SU-DHL-6 (cell line): ENCODE measurements around the gene AKT1S1.

Source experiments
- H2AFZ ChIP-seq: fragments of 200-600 bp; sonication (generic); 2 replicates; pipeline ENCODE4 v1.6.1; 2014; ENCODE audit warnings: low read depth, mild to moderate bottlenecking, moderate library complexity, mixed read lengths, antibody characterized with exemption, low read length; ENCODE audit not compliant: severe bottlenecking
- H3F3A ChIP-seq: fragments of 200-600 bp; shearing (Covaris generic); 2 replicates; pipeline ENCODE4 v1.6.0; 2016; ENCODE audit warnings: antibody characterized with exemption, mild to moderate bottlenecking; ENCODE audit not compliant: insufficient read depth
- H3K27ac ChIP-seq: fragments of 200-600 bp; sonication (generic); 2 replicates; pipeline ENCODE4 v1.5.1; 2016; ENCODE audit warnings: low read depth, mild to moderate bottlenecking, low read length, moderate library complexity, mixed read lengths
- H3K27me3 ChIP-seq: fragments of 200-600 bp; sonication (generic), shearing (Covaris generic); 2 replicates; pipeline ENCODE4 v1.6.0; 2014; ENCODE audit warnings: mild to moderate bottlenecking, low read length
- H3K36me3 ChIP-seq: fragments of 200-600 bp; sonication (generic); 2 replicates; pipeline ENCODE4 v1.6.1; 2014; ENCODE audit warnings: mild to moderate bottlenecking, low read length, mixed read lengths
- H3K4me2 ChIP-seq: fragments of 300-600, 200-600 bp; shearing (Covaris generic), sonication (generic); 2 replicates; pipeline ENCODE4 v1.6.0; 2014; ENCODE audit warnings: low read length, low read depth, mild to moderate bottlenecking; ENCODE audit not compliant: poor library complexity, severe bottlenecking
- H3K4me3 ChIP-seq: fragments of 200-600 bp; sonication (generic); 2 replicates; pipeline ENCODE4 v1.5.1; 2014; ENCODE audit warnings: antibody characterized with exemption, low read length, mild to moderate bottlenecking, mixed read lengths; ENCODE audit not compliant: insufficient read depth, poor library complexity, severe bottlenecking
- H3K79me2 ChIP-seq: fragments of 200-600 bp; sonication (generic); 2 replicates; pipeline ENCODE4 v1.6.1; 2014; ENCODE audit warnings: mild to moderate bottlenecking, low read length, moderate library complexity; ENCODE audit not compliant: insufficient read depth
- H3K9ac ChIP-seq: fragments of 200-600 bp; sonication (generic); 2 replicates; pipeline ENCODE4 v1.7.0; 2014; ENCODE audit warnings: mild to moderate bottlenecking, low read length
- H3K9me2 ChIP-seq: fragments of 200-600 bp; sonication (generic); replicated peaks from 2 replicates; pipeline ENCODE4 v1.6.1; 2014; ENCODE audit warnings: low read length; ENCODE audit not compliant: insufficient read depth
- H3K9me3 ChIP-seq: fragments of 200-600 bp; sonication (generic); 2 replicates; pipeline ENCODE4 v1.6.1; 2014; ENCODE audit warnings: low read length, mixed read lengths; ENCODE audit not compliant: insufficient read depth
- H4K20me1 ChIP-seq: fragments of 200-600 bp; sonication (generic); 2 replicates; pipeline ENCODE4 v1.6.1; 2014; ENCODE audit warnings: low read depth, mild to moderate bottlenecking, antibody characterized with exemption, low read length, moderate library complexity, mixed read lengths
- EZH2phosphoT487 ChIP-seq: fragments of 200-600 bp; sonication (generic), shearing (Covaris generic); conservative IDR thresholded peaks from 2 replicates; pipeline ENCODE4 v1.6.1; 2018; ENCODE audit warnings: mild to moderate bottlenecking, antibody characterized with exemption, low read length, moderate library complexity, mixed read lengths
- TF ChIP-seq, protein P1 (sequence below): fragments of 200-600 bp; sonication (generic); IDR thresholded peaks from one replicate; pipeline ENCODE4 v1.5.1; 2017; ENCODE audit warnings: antibody characterized with exemption, mild to moderate bottlenecking, low read length, moderate library complexity; ENCODE audit not compliant: insufficient read depth, poor library complexity, severe bottlenecking

Gene AKT1S1

DNA sequence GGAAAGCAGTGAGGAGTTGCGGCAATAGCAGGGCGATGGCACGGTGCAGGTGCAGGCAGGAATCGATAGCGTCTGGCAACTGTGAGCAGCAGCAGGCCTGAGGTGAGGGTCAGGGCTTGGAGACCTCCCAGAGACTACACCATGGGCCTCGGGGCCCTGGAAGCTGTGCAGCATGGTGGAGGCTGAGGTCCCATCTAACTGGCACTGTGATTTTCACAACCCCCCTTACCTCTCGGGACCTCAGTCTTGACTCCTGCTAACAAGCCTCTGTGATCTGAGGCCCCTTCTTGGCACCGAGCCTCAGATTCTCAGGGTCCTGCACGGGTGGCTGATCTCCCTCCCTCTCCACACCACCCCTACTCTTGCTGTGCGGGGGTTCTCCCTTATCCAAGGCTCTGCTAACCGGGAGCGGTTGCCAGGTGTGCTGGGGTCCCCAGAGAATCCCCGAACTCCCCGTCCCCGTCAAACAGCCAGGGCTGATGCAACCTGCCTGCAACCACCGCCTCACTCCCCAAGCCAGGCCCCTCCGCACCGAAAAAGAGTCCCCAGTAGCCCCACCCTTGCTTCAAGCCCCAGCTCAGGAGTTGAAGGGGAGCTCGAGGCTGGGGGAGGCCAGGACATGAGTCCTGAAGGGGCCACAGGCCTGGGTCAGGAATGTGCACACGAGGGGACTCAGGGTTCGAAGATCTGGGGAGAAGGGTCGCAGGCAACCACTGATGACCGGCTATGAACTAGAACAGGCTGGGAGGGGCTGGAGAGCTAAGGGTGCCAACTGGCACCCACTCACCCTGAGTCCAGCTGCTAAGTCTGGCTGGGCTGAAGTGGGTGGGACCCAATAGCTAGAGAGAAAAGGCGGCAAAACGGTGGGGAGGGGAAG is 47.1 kb upstream of the AKT1S1 start:
- Histone ChIP-seq H3K9me3 (no peaks in the 10 kb centered on the region), H4K20me1 (no peaks in the 10 kb centered on the region), H3K27me3 (no peaks in the 10 kb centered on the region), H3K27ac (peak overlapping the region; percentile 91), H3K4me2 (peak overlapping the region; percentile 69), H3K9ac (peak overlapping the region; percentile 53), H2AFZ (no peak overlapping the region), H3F3A (peaks cover 30% of the 10 kb centered on the region), H3K4me3 (peak overlapping the region; percentile 33), H3K9me2 (no peaks in the 10 kb centered on the region), H3K36me3 (0 out of 2 replicates have a peak, but pooled peaks cover 3% of the 10 kb centered on the region), H3K79me2 (peaks cover 99% of the 10 kb centered on the region)
- TF ChIP-seq EZH2phosphoT487: no peak
- TF ChIP-seq, protein P1, sequence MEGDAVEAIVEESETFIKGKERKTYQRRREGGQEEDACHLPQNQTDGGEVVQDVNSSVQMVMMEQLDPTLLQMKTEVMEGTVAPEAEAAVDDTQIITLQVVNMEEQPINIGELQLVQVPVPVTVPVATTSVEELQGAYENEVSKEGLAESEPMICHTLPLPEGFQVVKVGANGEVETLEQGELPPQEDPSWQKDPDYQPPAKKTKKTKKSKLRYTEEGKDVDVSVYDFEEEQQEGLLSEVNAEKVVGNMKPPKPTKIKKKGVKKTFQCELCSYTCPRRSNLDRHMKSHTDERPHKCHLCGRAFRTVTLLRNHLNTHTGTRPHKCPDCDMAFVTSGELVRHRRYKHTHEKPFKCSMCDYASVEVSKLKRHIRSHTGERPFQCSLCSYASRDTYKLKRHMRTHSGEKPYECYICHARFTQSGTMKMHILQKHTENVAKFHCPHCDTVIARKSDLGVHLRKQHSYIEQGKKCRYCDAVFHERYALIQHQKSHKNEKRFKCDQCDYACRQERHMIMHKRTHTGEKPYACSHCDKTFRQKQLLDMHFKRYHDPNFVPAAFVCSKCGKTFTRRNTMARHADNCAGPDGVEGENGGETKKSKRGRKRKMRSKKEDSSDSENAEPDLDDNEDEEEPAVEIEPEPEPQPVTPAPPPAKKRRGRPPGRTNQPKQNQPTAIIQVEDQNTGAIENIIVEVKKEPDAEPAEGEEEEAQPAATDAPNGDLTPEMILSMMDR: no peak

DNA sequence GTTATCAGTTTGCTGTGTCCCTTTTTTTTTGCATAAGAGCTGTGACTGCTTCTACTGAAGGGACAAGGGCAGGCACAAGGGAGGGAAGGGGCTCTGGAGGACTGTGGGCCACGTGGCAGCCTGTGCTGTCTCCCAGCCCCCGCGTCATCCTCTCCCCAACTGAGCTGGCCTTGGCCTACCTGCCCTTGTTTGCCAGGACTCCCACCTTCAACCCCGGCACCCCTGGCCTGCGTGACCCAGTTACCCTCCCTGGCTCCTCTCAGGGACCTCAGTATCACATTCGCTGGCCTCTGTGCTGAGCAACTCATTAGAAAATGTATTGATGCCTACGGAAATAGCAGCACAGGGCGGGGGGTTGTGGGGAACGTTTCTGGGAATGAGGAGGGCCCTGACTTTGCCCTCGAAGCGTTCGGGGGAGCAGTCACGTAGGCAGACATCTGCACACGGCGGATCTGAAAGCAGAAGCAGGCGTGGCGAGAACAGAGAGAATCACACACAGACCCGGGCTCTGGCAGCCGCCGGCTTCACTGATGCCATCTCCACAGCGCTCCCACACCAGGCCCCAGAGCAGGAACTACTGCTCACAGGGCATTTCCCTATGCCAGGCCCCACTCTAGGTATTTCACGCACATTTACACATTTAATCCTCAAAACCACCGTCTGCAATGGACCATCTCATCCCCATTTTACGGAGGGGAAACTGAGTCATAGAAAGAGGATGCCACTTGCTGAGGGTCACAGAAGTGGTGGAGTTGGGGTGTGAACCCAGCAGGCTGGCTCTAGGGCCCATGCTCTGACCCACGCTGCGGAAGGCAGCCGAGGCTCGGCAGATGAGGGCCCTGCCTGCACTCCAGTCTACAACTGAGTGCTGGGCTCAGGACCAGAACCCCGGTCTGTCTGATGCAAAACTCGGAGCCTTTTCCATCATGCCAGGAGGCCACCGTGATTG is 46.2 kb upstream of the AKT1S1 start:
- Histone ChIP-seq H4K20me1 (no peaks in the 10 kb centered on the region), H3K4me2 (peak overlapping the region; percentile 69), H3K36me3 (0 out of 2 replicates have a peak, but pooled peaks cover 3% of the 10 kb centered on the region), H3F3A (peaks cover 30% of the 10 kb centered on the region), H3K9me2 (no peaks in the 10 kb centered on the region), H3K4me3 (peak overlapping the region; percentile 33), H3K27me3 (no peaks in the 10 kb centered on the region), H3K27ac (peak overlapping the region; percentile 91), H3K9me3 (no peaks in the 10 kb centered on the region), H3K79me2 (peaks cover 97% of the 10 kb centered on the region), H2AFZ (no peak overlapping the region), H3K9ac (peak overlapping the region; percentile 53)
- TF ChIP-seq EZH2phosphoT487: no peak
- TF ChIP-seq, protein P1: no peak

DNA sequence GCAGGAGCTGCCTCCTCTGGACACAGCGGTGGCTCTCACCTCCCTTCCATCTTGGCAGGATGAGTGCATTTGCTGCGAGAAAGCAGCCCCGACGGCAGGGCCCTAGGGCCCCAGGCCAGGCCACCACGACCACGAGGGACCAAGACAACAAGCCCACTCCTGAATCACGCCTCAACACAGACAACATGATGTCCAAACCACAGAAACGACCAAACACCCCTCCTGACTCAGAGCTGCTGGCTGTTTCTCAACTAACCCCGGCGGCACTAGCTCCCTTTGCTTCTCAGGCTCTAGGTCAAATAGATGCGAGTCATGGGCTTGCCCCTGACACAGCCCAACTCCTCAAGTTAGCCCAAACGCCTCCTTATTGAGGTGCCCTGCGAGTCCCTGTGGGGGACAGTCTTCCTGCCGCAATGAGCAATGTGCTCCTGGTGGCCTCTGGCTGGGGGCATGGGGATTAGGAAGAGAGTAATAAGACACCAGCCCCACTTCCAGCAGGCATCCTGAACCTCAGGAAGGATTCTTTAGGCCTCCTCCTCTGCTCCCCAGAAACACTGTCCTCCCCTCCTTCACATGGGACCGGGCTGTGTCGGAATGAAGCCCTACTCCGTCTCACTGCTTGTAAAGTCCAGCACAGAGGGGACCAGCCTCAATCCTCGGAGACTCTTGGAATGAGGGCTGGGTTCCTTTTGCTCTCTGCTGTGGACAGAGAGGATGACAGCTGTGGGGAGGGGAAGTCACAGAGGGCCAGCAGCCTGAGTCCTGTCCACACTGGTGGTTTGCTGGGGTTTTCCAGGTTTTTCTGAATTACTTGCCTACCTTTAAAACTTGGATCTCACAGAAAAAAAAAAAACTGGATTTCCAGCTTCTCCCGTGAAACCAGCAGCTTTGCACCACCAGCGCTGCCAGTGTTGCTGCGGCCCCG is 45.0 kb upstream of the AKT1S1 start:
- no peaks in the 10 kb centered on the region for H3K9me3 ChIP-seq
- TF ChIP-seq, protein P1: no peak
- no peak for TF ChIP-seq EZH2phosphoT487
- no peaks in the 10 kb centered on the region for H3K27me3 ChIP-seq
- peaks cover 25% of the 10 kb centered on the region for H3F3A ChIP-seq
- H3K79me2 ChIP-seq: peaks cover 97% of the 10 kb centered on the region
- H3K9me2 ChIP-seq: no peaks in the 10 kb centered on the region
- no peak overlapping the region for H2AFZ ChIP-seq
- H3K36me3 ChIP-seq: no peaks in the 10 kb centered on the region
- no peaks in the 10 kb centered on the region for H4K20me1 ChIP-seq
- peak overlapping the region; percentile 91 for H3K27ac ChIP-seq
- H3K4me3 ChIP-seq: no peak overlapping the region
- peak overlapping the region; percentile 53 for H3K9ac ChIP-seq
- peak overlapping the region; percentile 48 for H3K4me2 ChIP-seq
